Measurements from ENCODE around the gene GPR32.
"Not testable (repeated sequence)": the region's sequence is repeated elsewhere in the genome, so short reads cannot be mapped to it uniquely, and the experiment has no call there.

Gene GPR32

GRCh38 chr19:50779504-50780457 lies 9.5 kb downstream of the GPR32 start:
- in situ Hi-C loops (cut with HindIII; ENCODE audit: low sequenced_read_pairs), result no loop called here

- in situ Hi-C loops (cut with HindIII; ENCODE audit: low sequenced_read_pairs), result no loop called here
Measured at GRCh38 chr19:50780753-50781435, 10.6 kb downstream of the GPR32 start.

GRCh38 chr19:50783848-50784152 lies 13.5 kb downstream of the GPR32 start:
- in situ Hi-C loops (cut with HindIII; ENCODE audit: low sequenced_read_pairs), result not testable (repeated sequence)

- in situ Hi-C loops (cut with HindIII; ENCODE audit: low sequenced_read_pairs), result no loop called here
Measured at GRCh38 chr19:50784710-50785109, 14.4 kb downstream of the GPR32 start.

GRCh38 chr19:50785329-50785728 lies 15.1 kb downstream of the GPR32 start:
- in situ Hi-C loops (cut with HindIII; ENCODE audit: low sequenced_read_pairs), result no loop called here

GRCh38 chr19:50790396-50790795 lies 20.1 kb downstream of the GPR32 start, which contains the start of gene ACP4:
Gene ACP4, plus strand, starts transcription at chr19:50790415. Its CDS starts 0 bp downstream, at chr19:50790415.
- in situ Hi-C loops (cut with HindIII; ENCODE audit: low sequenced_read_pairs), result no loop called here

GRCh38 chr19:50790922-50791467 lies 20.7 kb downstream of the GPR32 start:
- in situ Hi-C loops (cut with HindIII; ENCODE audit: low sequenced_read_pairs), result no loop called here

- in situ Hi-C loops (cut with HindIII; ENCODE audit: low sequenced_read_pairs), result no loop called here
Measured at GRCh38 chr19:50791594-50792271, 21.5 kb downstream of the GPR32 start.

GRCh38 chr19:50792272-50793250 lies 22.3 kb downstream of the GPR32 start:
- in situ Hi-C loops (cut with HindIII; ENCODE audit: low sequenced_read_pairs), result no loop called here

- in situ Hi-C loops (cut with HindIII; ENCODE audit: low sequenced_read_pairs), result no loop called here
Measured at GRCh38 chr19:50793558-50794065, 23.3 kb downstream of the GPR32 start.

- in situ Hi-C loops (cut with HindIII; ENCODE audit: low sequenced_read_pairs), result no loop called here
Measured at GRCh38 chr19:50794074-50794875, 24.0 kb downstream of the GPR32 start.

- in situ Hi-C loops (cut with HindIII; ENCODE audit: low sequenced_read_pairs), result no loop called here
Measured at GRCh38 chr19:50794876-50795663, 24.8 kb downstream of the GPR32 start.

- in situ Hi-C loops (cut with HindIII; ENCODE audit: low sequenced_read_pairs), result no loop called here
Measured at GRCh38 chr19:50795664-50796073, 25.4 kb downstream of the GPR32 start.

- in situ Hi-C loops (cut with HindIII; ENCODE audit: low sequenced_read_pairs), result no loop called here
Measured at GRCh38 chr19:50796128-50796633, 25.9 kb downstream of the GPR32 start.

- in situ Hi-C loops (cut with HindIII; ENCODE audit: low sequenced_read_pairs), result no loop called here
Measured at GRCh38 chr19:50796634-50797428, 26.6 kb downstream of the GPR32 start.

GRCh38 chr19:50797429-50797780 lies 27.1 kb downstream of the GPR32 start:
- in situ Hi-C loops (cut with HindIII; ENCODE audit: low sequenced_read_pairs), result no loop called here

Data from DLD1 (cell line).